GM21360 (cell line): ENCODE measurements around the gene PTDSS2.
A peak's percentile ranks its signal among the peaks of the same experiment; 100 is the strongest.

ENCODE experiments used
- ATAC-seq: cut with Tn5 transposase; IDR thresholded peaks from one replicate; pipeline ENCODE4 v1.9.1; 2021; ENCODE audit warnings: mild to moderate bottlenecking, moderate library complexity; ENCODE audit not compliant: unreplicated experiment

PTDSS2 gene

GRCh38 chr11:521177-521688, 71.2 kb downstream of the PTDSS2 start:
- ATAC-seq: no peak

DNA sequence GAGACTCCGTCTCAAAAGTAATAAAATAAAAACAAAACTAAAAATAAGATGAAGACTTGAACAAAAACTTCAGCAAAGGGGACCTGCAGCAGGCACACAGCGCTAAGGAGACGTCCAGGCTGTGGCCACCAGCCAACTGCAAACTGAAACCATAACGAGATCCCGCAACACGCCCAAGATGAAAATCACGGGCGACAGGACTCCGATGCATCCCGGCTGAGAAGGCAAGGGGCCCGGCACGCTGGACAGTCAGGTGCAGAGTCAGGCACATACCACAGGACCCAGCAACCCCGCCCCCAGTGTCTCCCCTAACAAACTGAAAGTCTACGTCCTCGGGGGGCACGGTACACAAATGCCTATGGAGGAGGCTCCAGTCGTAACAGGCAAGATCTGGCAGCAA, 76.1 kb downstream of the PTDSS2 start:
- ATAC-seq: no peak

GRCh38 chr11:528166-528814, 78.2 kb downstream of the PTDSS2 start:
- no peak for ATAC-seq

GRCh38 chr11:528815-529727, 79.0 kb downstream of the PTDSS2 start:
- ATAC-seq: no peak

DNA sequence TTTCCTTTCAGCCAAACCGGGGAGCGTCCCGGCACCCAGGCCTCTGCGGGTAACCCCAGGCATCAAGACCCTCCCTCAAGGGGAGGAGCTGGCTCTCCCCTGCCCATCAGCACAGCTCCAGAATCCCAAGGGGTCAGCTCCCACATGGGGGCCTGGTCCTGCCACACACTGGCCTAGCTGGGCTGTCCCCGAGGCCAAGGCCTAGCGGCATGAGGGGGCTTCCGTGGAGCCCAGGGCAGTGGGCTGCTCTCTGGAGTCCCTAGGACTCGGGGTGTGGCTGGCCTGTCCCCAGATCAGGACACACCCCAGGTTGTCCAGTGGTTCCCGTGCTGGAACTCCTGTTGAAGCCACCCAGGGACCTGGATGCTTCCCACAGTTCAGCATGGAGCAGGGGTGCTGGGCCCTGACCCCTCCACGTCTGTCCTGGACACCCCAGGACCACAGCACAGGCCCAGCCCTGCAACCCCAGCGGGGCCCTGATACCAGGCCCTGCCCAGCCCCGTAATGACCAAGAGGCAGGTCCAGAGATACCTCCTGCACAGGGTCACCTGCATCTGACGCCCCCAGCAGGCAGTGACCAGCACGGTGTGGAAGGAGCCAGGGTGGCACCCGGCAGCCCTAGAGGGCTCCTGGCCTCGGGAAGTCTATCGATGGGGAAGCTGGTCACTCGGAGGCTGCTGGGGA, 79.8 kb downstream of the PTDSS2 start:
- no peak for ATAC-seq

GRCh38 chr11:530960-531831, 81.1 kb downstream of the PTDSS2 start:
- ATAC-seq: no peak

DNA sequence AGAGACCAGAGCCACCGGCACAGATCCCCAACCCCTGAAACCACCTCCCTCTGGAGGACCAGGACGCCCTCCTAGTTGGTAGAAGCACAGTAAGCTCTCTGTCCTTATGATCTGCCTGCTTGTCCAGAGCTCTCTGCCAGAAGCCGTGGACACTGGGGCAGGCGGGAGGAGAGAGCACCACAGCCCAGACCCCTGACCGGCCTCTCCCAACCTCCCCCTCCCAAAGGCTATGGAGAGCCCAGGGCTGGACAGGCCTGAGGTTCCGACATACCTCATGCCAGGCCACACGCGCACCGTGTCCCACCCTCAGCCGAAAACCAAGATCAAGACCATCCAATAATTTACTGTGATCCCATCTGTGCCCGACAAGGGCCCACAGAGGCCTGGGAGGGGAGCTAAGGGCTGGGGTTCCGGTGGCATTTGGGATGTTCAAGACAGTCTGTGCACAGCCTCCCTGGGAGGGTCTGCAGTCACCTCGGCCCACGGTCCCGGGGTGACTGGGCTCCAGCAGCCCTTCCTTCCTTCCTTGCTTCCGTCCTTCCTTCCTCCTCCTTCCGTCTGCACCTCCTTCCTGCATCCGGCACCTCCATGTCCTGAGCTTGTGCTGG, 81.9 kb downstream of the PTDSS2 start:
- ATAC-seq: no peak

DNA sequence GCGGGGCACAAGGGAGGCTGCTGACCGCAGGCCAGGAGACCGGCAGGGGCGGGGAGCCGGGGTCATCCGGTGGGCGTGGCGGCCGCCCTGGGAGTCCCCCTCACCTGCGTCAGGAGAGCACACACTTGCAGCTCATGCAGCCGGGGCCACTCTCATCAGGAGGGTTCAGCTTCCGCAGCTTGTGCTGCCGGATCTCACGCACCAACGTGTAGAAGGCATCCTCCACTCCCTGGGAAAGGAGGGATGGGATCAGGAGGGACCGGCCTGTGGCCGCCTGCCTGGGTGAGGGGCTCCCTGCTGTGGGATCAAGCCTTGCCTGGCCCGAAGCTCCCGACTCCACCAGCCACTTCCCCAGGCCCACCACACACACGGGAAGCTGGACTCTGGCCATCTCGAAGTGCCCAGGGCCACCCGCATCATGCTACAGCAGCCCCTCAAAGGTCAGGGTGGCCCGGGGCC, 82.5 kb downstream of the PTDSS2 start:
- ATAC-seq: no peak

- no peak for ATAC-seq
Observed at GRCh38 chr11:532986-533585, 83.0 kb downstream of the PTDSS2 start.

- no peak for ATAC-seq
Observed at GRCh38 chr11:533586-534395, 83.7 kb downstream of the PTDSS2 start.

GRCh38 chr11:534396-535209, 84.5 kb downstream of the PTDSS2 start:
- ATAC-seq: peak; percentile 0

DNA sequence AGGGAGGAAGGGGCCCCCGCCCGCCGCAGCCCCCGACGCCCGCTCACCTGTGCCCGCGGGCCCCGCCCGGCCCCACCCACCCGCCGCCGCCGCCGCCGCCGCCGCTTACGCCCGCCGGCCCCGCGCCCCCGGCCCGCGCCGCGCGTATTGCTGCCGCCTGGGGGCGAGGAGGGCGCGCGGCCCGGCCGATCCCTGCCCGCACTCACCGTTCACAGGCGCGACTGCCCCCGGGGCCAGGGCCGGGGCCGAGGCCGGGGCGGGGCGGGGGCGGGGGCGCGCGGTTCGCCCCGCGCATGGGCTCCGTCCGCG, 85.1 kb downstream of the PTDSS2 start:
- ATAC-seq: no peak

GRCh38 chr11:535519-536454, 85.7 kb downstream of the PTDSS2 start, which contains the start of gene HRAS:
TSS of gene HRAS (minus strand) at chr11:535576.
- peak; percentile 57 for ATAC-seq

GRCh38 chr11:536841-537621, 87.0 kb downstream of the PTDSS2 start, which contains the start of gene LRRC56:
TSS of gene LRRC56 (plus strand) at chr11:537527. CDS start at chr11:540685, 3,158 bp downstream.
- peak; percentile 39 for ATAC-seq

- ATAC-seq: no peak
Observed at GRCh38 chr11:537622-538430, 87.7 kb downstream of the PTDSS2 start.
